ENCODE measurements around the gene CFC1B.
"Not testable (repeated sequence)": the region's sequence is repeated elsewhere in the genome, so short reads cannot be mapped to it uniquely, and the experiment has no call there.

DNA sequence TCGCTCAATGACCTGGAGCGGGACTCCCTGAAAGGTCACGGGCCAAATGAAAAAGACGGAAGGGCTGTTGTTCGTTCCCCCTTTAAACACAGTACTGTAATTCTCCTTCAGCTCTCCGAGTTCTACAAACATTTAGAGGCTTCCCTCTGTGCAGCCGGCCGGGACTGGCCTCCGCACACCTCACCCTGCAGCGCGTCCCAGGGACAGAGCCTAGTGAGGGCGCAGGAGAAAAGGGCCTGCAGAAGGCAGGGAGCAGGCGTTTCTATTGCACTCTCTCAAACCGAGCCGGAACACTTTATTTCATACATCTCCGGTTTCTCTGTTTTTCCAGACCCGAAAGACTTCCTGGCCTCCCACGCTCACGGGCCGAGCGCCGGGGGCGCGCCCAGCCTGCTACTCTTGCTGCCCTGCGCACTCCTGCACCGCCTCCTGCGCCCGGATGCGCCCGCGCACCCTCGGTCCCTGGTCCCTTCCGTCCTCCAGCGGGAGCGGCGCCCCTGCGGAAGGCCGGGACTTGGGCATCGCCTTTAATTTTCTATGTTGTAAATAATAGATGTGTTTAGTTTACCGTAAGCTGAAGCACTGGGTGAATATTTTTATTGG, 6.4 kb downstream of the CFC1B start:
- TF ChIP-seq, protein P1, sequence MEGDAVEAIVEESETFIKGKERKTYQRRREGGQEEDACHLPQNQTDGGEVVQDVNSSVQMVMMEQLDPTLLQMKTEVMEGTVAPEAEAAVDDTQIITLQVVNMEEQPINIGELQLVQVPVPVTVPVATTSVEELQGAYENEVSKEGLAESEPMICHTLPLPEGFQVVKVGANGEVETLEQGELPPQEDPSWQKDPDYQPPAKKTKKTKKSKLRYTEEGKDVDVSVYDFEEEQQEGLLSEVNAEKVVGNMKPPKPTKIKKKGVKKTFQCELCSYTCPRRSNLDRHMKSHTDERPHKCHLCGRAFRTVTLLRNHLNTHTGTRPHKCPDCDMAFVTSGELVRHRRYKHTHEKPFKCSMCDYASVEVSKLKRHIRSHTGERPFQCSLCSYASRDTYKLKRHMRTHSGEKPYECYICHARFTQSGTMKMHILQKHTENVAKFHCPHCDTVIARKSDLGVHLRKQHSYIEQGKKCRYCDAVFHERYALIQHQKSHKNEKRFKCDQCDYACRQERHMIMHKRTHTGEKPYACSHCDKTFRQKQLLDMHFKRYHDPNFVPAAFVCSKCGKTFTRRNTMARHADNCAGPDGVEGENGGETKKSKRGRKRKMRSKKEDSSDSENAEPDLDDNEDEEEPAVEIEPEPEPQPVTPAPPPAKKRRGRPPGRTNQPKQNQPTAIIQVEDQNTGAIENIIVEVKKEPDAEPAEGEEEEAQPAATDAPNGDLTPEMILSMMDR (IDR thresholded peaks at IDR 0.05; ENCODE audit: low read depth, low read length, missing input control): not testable (repeated sequence)
- not testable (repeated sequence) for TF ChIP-seq GABPA (IDR thresholded peaks at IDR 0.05 in 1 of 2, conservative IDR thresholded peaks at IDR 0.05 in 1 of 2)
